HPDE6-E6E7 (cell line): Measurements from ENCODE around the gene IFT172.
"Not testable (repeated sequence)": the region's sequence is repeated elsewhere in the genome, so short reads cannot be mapped to it uniquely, and the experiment has no call there.

ENCODE experiments used
- DNase-seq: peaks from one replicate; pipeline ENCODE4 v3.0.0; 2011; ENCODE audit warnings: missing footprints; ENCODE audit errors: extremely low spot score

IFT172 gene

GRCh38 chr2:27428213-27428977 lies 61.1 kb downstream of the IFT172 start, which contains the start of gene NRBP1:
Gene NRBP1, plus strand, starts transcription at chr2:27428631. Its CDS starts 4,643 bp downstream, at chr2:27433274.
- peak; percentile 86 for DNase-seq

DNA sequence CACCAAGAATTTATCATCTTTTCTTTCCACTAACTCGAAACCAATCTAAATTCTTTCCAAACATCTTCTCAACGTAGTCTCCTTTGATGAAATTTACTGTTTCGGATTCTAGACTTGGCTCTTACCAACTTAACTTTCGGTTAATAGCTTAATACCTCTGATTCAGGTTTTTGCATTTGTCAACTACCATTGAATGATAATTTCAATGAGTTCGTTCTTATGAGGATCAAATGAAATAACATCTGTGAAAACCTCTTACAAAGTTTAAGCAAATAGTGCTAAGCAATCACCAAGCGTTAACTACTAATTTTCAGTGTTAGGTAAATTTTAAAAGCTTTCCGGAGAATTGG lies 61.7 kb downstream of the IFT172 start:
- DNase-seq = no peak

GRCh38 chr2:27425039-27425438 lies 64.5 kb downstream of the IFT172 start:
- DNase-seq = not testable (repeated sequence)

GRCh38 chr2:27422958-27423357 lies 66.6 kb downstream of the IFT172 start:
- no peak for DNase-seq

- DNase-seq = no peak
Measured at GRCh38 chr2:27421660-27422250, 67.8 kb downstream of the IFT172 start.

- no peak for DNase-seq
Measured at GRCh38 chr2:27420996-27421395, 68.5 kb downstream of the IFT172 start.

DNA sequence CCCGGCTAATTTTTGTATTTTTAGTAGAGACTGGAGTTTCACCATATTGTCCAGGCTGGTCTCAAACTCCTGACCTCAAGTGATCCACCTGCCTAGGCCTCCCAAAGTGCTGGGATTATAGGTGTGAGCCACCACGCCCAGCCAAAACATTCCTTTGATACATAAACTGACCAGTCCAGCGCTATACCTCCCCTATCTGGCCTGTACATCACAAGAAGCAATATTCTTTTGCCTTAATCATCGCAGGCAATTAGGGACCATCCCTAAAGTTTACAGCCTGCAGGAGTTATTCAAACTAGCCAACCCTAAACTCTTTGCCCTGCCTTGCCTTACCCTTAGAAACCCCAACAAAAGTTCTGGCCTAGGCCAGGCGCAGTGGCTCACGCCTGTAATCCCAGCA lies 73.4 kb downstream of the IFT172 start:
- DNase-seq = no peak

- DNase-seq = no peak
Measured at GRCh38 chr2:27412419-27413152, 77.0 kb downstream of the IFT172 start.

- DNase-seq = peak; percentile 87
Measured at GRCh38 chr2:27409321-27410073, 80.0 kb downstream of the IFT172 start, which contains the start of gene PPM1G. Gene PPM1G, minus strand, starts transcription at chr2:27409591. Its CDS starts 169 bp downstream, at chr2:27409422.

- peak; percentile 14 for DNase-seq
Measured at GRCh38 chr2:27408601-27409320, 80.8 kb downstream of the IFT172 start.

DNA sequence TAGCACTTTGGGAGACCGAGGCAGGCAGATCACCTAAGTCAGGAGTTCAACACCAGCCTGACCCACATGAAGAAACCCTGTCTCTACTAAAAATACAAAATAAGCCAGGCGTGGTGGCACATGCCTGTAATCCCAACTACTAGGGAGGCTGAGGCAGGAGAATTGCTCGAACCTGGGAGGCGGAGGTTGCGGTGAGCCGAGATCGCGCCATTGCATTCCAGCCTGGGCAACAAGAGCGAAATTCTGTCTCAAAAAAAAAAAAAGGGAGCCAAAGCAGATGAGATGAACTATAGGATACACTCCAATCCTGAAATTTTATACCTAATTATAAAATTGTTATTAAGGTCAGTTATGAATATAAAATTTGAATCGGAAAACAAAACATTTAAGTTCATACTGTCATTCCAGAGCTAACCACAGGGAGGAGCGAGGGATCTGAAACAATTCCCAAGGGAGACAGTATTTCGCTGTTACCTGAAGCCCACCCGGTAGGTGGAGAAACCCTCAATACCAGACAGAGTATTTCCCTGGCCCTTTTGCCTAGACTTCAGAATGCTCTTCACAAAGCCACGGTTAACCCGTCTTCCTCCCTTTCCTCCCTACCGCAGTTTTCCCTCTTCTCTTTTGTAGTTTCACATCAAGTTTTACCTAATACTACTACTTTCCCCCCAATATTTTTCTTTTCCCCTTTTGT lies 81.6 kb downstream of the IFT172 start:
- peak; percentile 38 for DNase-seq

DNA sequence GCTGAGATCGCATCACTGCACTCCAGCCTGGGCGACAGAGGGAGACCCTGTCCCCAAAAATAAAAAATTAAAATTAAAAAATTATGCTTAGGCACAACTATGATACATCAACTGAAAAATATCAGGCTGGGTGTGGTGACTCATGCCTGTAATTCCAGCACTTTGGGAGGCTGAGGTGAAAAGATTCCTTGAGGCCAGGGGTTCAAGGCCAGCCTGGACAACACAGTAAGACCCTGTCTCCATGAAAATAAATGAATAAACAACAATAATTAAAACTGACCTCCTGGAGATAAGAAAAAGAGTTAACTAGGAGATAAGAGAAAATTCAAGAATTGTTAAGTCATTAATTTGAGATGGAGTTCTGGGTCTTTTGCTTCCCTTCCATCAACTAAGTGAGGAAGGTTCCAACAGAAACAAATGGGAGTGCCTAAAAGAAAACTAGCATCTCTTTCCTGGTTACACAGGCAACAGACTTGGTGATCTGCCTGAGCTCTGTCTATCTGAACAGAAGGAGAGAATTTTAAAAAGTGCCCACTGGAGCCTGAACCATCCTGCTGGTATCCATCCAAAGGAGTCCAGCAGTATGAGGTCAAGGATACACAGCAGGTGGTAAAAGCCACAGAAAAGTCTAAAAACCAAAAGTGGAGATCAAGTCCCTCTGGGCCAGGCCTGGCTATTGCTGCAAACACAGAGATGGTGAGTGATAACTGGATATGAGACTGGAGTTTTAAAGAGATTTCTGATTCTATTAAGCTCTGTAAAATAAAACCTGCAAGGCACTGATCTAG lies 89.0 kb downstream of the IFT172 start:
- DNase-seq = no peak

GRCh38 chr2:27398962-27399361 lies 90.6 kb downstream of the IFT172 start:
- DNase-seq = no peak
